Measurements from ENCODE around the gene OR52N1.

Gene OR52N1

DNA sequence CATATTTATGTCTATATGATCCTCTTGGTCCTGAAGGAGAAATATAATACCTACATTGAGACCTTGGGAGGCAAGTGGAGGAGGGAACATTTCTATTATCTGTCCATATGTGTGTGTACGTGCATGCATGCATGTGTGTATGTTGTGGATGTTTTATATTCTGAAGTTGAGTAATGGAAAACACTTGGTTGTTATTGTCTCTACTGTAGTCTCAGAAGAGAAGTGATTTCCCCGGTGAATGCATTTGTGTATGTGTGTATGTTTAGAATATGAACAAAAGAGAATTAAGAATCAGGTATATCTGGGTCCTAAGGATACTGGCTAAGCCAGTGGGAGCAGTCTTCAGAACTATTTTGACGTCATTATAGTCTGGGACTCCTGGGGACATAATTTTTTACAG is at the start of gene OR52N1:
OR52N1 (minus strand) TSS at position 101 of the 400 bp plus-strand sequence. CDS start 2,449 bp downstream, outside the sequence.
- no peak for DNase-seq

DNA sequence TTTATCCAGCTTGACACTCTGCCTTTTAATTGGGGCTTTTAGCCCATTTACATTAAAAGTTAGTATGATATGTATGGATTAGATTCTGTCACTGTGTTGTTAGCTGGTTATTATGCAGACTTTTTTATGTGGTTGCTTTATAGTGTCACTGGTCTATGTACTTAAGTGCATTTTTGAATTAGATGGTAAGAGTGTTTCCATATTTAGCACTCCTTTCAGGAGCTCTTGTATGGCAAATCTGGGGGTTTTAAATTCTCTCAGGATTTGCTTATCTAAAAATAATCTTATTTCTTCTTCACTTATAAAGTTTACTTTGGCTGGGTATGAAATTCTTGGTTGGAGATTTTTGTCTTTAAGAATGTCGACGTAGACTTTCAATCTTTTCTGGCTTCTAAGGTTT is 46.6 kb upstream of the OR52N1 start:
- DNase-seq, result no peak

DNA sequence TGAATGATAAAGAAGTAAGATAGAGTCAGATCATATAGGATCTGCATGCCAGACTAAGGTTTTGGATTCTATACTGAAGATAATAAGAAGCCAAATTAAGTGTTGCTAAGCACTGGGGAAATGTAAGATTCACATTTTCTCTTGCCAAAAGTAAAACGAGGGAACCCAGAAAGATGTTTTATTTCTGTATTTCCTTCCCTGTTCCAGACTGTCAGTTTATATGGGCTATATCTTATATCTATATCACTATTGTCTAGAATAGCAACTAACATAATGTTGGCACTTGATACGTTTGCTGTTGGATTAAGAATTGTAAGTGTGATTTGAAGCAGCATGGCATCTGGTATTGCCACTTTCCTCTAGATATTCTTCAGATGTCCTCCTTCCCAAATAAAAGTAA is 42.4 kb upstream of the OR52N1 start:
- no peak for DNase-seq

DNA sequence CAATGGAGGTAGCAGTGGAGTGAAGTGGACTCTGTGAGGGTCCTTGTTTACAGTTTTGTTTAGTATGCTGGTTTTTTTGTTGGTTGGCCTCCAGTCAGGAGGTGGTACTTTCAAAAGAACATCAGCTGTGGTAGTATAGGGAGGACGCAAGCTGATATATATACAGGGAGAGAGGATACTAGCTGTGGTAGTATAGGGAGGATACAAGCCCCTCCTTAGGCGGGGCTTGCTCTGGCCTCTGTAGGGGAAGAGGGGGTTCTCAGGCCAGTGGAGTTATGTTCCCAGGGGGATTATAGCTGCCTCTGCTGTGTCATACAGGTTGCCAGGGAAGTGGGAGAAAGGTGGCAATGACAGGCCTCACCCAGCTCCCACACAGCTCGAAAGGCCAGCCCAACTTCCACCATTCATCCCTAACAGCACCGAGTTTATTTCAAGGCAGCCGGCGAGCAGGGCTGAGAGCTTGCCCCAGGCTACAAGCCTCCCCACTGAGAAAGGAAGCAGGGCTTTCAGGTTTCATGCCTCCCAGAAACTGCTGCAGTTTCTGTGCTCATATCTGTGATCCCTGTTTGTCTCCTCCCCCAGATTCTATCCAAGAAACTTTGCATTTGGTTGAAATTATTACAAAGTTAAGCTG is 40.2 kb upstream of the OR52N1 start:
- DNase-seq, result no peak

DNA sequence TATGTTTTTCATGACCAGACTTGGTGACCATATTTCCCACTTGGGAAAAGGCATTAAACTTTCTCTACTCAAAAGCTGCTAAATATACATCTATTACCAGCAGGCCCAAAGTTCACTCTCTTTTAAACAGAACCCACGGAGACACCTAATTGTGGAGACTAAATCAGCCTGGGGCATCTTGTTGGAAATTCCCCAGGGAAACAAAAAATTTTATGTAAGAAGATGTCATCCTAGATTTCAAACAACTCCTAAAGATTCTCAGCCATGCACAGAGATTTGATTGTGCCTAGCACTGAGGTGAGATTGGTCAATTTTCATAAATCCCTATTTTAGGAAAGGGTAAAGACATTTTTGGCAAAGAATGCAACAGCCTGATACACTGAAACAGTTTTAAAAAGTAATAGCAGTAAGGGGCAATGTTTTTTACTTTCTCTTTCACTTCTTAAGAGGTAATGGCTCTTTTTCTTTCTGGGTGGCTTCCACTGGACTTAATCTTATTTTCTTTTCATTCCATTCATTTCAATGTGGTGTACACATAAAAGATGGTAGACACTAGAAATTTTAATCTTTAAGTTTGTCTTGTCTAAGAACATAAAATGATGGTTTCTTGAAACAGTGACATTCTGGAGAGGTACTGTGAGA is 27.3 kb upstream of the OR52N1 start:
- DNase-seq, result peak in 1 of 2 donors; percentile 48

DNA sequence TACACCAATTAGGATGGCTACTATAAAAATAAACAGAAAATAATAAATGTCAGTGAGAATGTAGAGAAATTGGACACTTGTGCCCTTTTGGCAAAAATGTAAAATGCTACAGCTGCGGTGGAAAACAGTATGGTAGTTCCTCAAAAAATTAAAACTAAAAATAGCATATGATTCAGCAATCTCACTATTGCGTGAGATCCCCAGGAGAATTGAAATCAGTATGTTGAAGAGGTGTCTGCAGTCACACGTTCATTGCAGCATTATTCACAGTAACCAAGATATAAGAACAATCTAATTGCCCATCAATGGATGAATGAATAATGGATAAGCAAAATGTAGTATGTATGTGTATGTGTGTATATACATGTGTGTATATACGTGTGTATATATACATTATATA is 24.5 kb upstream of the OR52N1 start:
- DNase-seq, result peak in 1 of 2 donors; percentile 83

DNA sequence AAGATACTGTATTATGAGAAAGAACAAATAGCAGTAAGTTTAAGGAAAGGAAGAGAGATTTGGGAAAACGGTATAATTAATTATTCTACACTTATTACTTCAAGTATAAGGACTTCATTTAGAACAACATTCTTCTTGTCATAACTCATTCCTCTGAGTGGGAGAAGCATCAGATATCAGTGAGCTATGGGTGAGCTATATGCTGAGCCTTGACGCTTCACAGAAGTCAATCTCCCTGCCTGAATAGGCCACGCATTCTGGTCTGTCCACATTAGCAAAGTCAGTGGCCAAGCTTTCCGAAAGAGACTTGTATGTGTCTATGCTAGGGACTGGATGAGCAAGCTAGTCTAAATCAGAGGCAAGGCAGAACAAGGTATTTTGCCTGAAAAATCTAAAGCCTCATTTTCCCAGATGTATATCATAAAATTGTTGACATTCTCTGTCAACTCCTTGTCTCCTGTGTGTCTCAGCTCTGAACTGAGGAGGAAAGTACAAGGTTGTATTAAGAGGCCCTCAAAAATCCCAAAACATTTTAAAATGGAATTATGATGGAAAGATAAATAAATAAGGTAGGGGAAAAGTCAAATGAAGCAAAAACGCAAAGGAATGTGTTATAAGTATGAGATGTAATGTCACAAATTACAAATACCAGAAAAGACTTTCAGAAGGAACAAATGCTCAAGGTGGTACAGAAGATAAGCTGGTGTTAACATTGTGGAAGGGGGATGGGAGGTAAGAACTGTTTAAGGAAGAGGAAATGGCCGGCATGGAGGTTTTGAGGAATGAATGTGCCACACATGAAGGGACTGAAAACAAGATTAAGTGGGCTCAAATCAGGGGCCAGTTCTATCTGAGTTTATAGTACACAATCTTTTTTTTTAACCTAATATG is 19.1 kb upstream of the OR52N1 start:
- no peak for DNase-seq

DNA sequence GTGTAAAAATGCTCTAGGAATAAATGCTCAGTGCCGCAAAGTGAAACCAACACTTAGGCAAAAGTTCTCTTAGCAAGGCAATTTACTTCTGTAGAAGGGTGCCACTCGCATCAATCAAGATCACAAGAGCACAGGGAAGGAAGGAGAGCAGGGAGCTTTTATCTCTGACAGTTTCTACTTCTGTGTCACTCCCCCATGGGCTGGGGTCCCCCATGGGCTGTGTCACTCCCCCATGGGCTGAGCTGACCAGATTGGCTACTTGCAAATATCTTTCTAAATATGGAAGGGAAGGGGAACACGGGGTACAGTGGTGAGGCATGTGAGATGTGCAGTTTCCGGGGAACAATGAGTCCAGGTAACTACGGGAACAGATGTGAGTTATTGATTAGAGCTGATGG is 18.1 kb upstream of the OR52N1 start:
- DNase-seq, result peak in 1 of 2 donors; percentile 32

DNA sequence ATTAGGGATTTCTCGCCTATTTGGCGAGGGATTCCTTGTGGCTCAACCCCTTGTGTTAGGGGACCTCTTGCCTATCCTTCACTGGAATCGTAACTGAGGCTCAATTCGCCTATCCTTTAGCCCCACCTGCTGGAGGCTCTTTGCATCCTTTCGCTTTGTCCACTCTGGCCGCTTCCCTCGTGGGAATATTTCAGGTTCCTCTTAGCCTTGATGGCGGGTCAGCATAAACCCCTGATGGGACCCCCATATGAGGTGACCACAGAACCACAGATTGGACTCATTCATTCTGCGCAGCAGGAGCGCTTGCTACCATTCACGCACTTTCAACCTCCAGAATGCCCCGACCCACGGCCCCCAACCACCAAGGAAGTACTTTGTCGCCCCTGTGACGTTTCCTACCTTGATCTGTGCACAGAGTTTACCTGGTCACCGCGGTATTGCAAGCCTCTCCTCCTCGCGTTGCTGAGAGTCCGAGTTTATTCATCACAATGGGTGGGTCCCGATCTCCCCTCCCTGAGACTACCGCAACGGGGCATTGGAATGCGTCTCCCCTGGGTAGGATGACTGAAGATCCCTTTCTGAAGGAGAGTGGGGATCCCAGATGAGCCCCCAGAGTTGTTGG is 17.5 kb upstream of the OR52N1 start, which contains the start of gene OR52N2:
OR52N2 (plus strand) TSS at position 425 of the 622 bp plus-strand sequence. CDS start 11,412 bp downstream, outside the sequence.
- peak; percentile 40 to 45 for DNase-seq

DNA sequence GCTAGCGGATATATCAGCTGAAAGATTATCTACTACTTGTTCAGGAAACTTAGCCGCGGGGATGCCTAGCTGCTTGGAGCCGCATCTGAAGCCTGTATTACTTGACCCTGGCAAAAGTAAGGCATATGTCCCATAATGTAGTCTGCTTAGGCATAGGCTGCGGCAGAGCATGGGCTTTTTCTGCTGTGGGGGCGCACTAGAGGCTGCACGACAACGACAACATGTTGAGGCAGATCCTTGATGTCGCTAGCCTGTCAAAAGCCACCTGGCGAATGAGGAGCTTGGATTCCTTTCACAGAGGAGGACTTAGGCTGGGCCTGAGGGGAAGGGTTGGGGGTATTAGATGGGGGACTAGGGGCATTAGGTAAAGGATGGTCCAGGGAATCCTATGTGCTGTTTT is 16.5 kb upstream of the OR52N1 start:
- no peak for DNase-seq

DNA sequence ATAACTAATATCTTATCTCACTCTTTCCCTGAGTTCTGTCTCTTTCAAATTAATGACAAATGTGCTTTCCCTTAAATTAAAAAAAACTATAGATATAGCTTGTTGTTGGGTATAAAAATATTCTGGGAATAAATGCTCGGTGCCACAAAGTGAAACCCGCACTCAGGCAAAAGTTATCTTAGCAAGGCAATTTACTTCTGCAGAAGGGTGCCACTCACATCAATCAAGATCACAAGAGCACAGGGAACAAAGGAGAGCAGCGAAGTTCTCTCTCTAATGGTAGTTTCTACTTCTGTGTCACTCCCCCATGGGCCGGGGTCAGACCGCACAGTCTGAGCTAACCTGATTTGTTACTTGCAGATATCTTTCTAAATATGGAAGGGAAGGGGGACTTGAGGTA is 12.9 kb upstream of the OR52N1 start:
- no peak for DNase-seq

DNA sequence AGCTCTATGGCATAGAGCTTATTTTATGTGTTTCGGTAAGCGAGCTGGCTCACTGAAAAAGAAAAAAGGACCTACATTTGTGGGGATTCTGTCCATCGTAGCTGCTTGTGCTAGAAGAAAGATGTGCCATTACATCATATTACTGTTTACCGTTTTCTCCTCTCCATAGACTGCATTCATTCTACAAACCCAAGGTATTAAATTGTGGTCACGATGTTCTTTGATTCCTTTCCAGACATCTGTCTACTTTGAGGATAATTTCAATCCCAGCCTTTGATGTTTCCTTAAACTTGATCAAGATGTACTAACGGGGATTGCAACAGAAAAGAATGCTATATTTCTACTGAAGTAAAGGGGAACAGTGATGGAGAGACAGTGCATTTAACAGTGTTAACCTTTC is 5.5 kb upstream of the OR52N1 start:
- no peak for DNase-seq

DNA sequence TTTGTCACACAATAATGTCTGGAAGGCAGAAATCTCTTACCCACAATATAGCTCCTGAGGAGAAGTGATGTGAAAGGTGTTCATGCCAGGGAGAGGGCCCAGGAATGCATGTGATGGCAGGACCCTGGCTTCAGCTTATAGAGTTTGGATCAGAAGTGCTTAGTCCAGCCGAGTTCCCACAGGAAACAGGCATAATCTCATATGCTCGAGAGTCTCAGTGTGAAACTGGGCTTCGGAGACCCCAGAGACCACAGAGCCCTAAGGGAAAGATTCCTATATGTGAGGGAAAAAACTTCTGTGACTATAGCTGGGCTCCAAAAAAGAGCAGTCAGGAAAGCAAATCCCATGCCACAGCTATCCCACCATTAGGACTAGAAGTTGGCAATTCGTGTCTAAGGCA is 7.8 kb downstream of the OR52N1 start, which contains the start of gene OR52N5:
OR52N5 (minus strand) TSS at position 101 of the 400 bp plus-strand sequence. CDS start 4,721 bp downstream, outside the sequence.
- no peak for DNase-seq

DNA sequence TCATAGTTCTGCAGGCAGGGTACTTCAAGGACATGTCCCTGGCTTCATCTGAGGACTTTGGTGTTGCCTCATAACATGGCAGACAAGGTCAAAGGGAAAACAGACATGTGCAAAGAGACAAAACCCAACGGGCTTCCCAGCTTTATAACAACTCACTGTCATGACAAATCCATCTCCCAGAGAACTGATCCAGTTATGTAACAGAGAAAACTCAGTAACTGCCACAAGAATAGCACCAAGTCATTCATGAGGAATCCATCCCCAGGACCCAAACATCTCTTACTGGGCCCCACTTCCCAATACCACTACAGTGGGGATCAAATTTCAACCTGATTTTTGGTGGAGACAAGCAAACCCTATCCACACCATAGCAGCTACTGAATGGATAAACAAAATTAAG is 24.0 kb downstream of the OR52N1 start:
- DNase-seq, result no peak

DNA sequence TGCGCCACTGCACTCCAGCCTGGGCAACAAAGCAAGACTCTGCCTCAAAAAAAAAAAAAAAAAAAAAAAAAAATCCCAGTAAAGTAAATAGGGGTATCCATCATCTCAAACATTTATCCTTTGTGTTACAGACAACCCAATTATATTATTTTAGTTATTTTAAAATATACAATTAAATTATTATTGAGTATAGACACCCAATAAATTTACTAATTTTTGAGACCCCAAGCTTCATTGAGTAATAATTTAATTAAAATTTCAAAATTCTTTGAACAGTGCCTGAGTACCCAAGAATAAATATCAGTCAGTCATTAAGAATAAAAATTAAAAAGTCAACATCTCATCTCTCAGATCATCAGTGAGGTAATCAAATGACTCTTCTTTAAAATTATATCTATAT is 37.1 kb downstream of the OR52N1 start, which contains the start of gene OR52N4:
OR52N4 (plus strand) TSS at position 301 of the 400 bp plus-strand sequence. CDS start 498 bp downstream, outside the sequence.
- DNase-seq, result no peak

DNA sequence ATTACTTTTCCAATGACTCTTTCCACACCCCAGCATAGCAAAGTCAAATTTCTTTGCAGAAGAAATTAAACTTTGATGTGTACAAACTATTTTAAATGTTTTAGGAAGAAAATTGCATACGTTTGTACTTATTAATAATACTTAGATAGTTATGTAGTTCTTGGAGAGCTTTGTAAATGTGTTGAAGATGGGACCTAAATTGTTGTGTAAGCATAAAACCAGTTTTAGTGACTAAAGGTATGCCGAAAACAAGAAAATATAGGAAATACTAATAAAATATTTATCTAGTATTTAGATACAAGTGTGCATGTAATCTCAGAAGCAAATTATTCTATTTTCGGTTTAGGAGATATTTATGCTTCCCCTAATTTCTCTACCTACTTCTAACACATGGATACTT is 41.2 kb downstream of the OR52N1 start:
- DNase-seq, result no peak

DNA sequence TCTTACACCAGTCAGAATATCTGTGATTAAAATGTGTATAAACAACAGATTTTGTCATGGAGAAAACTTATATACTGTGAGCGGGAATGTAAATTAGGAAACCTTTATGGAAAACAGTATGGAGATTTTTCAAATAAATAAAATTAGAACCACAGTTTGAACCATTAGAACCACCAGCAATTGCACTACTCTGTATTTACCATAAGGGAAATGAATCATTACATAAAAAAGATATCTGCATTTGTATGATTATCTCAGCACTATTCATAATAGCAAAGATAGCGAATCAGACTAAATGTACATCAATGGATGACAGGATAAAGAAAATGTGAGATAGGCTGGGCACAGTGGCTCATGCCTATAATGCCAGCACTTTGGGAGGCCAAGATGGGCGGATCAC is 44.5 kb downstream of the OR52N1 start:
- DNase-seq, result no peak

DNA sequence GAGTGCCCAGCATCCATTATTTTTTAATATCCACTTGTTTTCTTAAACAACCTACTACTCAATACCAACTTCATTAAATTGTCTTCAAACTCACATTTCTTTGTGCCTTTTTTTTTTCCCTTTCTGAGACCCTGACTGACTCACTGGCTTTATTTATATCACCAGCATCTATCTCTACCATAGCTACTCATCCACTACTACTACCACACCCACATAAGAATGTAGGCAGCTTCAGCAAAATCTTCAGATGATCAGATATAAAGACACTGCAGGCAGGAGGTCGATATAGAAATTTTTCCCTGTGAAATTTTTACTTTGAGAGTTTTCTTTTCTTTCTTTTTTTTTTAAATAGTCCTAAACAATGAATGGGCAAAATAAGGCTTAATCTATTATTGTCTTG is 52.6 kb downstream of the OR52N1 start:
- DNase-seq, result no peak

DNA sequence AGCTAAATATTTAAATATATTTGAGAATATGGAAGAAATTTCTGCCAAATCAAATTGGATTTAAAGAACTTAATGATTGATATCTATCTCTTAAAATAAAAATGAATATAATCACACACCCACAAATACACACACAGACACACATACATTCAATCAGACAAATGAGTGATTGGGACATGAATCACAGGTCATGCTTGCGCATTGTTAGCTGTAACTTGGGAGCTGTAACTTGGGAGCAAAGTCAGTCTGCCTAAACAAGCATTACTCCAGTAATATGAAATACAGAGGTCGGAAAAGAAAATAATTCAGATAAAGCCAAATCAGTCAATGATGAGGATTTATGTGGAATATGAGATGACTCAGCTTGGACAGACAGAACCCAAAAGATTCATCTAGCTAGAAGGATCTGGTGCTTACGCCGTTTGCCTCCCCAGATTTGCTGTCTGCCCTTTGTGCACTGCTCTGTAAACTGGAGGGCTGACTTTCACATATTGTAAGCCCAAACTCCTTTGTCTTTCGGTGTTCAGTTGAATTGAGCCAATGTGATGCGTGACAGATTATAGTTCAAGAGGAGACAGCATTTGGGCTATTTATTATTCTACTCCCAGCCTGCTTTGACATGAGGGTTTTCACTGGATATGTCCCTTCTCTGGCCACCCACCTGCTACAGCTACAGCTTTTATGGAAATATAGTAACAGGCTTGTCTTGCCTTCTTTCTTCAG is 53.2 kb downstream of the OR52N1 start:
- no peak for DNase-seq

DNA sequence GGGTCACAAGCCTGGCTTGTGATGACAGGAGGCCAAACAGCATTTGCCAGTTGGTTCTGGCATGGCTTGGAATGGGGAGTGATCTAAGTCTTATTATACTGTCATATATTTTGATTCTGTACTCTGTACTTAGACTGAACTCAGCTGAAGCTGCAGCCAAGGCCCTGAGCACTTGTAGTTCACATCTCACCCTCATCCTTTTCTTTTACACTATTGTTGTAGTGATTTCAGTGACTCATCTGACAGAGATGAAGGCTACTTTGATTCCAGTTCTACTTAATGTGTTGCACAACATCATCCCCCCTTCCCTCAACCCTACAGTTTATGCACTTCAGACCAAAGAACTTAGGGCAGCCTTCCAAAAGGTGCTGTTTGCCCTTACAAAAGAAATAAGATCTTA is 54.0 kb downstream of the OR52N1 start:
- DNase-seq, result no peak

All from bone marrow (tissue), 2 donors.